CD4-positive, alpha-beta T cell (primary cell): ENCODE data around the gene C2orf72. TPM values are rescaled to one million over a fixed set of nuclear protein-coding genes. Genes with fewer than 3 reads are reported as not detected.

Experiments
- ATAC-seq: fragments of 200-7000 bp; cut with Tn5 transposase; one replicate; pipeline ENCODE4 v1.10.0; 2022; ENCODE audit warnings: mild to moderate bottlenecking; ENCODE audit not compliant: poor library complexity
- CTCF ChIA-PET: fragments of 350-600 bp; sonication (Branson Sonifier 250); formaldehyde crosslinking; loops from one replicate; lab custom pipeline; 2021; ENCODE audit warnings: antibody characterized with exemption, inconsistent platforms; lab: Charles Lee
- POLR2A ChIA-PET: fragments of 350-600 bp; sonication (Branson Sonifier 250); formaldehyde crosslinking; loops from one replicate; lab custom pipeline; 2021; ENCODE audit warnings: antibody characterized with exemption, inconsistent platforms; lab: Charles Lee
- DNase-seq, 14 experiments: peaks; one replicate each; pipeline ENCODE4 v3.0.0-alpha.2; 2013 to 2020; ENCODE audit warnings: mixed read lengths in 2 of 14
- H3K27ac ChIP-seq, 2 donors: one replicate each; pipeline versions ENCODE4 v1.5.1 to v1.7.0; 2013; ENCODE audit warnings: low read length in 2 of 2, low read depth in 1 of 2, mild to moderate bottlenecking in 1 of 2
- H3K27me3 ChIP-seq, 2 experiments: 1 replicate in 1 of 2; 2 replicates in 1 of 2; pipeline versions ENCODE4 v1.6.1 to v1.7.0; 2013; ENCODE audit warnings: low read length in 2 of 2, control low read depth in 1 of 2, mild to moderate bottlenecking in 1 of 2, moderate library complexity in 1 of 2; ENCODE audit not compliant: insufficient read depth in 2 of 2, control insufficient read depth in 1 of 2
- H3K36me3 ChIP-seq: one replicate; pipeline ENCODE4 v1.6.1; 2013; ENCODE audit warnings: low read length, control low read depth; ENCODE audit not compliant: insufficient read depth
- H3K4me1 ChIP-seq: one replicate; pipeline ENCODE4 v1.6.1; 2013; ENCODE audit warnings: low read length, control low read depth; ENCODE audit not compliant: insufficient read depth
- H3K4me3 ChIP-seq: one replicate; pipeline ENCODE4 v1.5.1; 2013; ENCODE audit warnings: mild to moderate bottlenecking, low read length, moderate library complexity
- H3K9me3 ChIP-seq, 2 experiments: 1 replicate in 1 of 2; 2 replicates in 1 of 2; pipeline versions ENCODE4 v1.6.1 to v1.7.0; 2013; ENCODE audit warnings: low read length in 2 of 2, mild to moderate bottlenecking in 2 of 2, control low read depth in 1 of 2, moderate library complexity in 1 of 2; ENCODE audit not compliant: control insufficient read depth in 1 of 2, insufficient read depth in 1 of 2
- H3K27ac Mint-ChIP-seq: one replicate; pipeline ENCODE4 v1.8.0; 2020; ENCODE audit warnings: mixed read lengths
- H3K27me3 Mint-ChIP-seq: one replicate; pipeline ENCODE4 v1.8.0; 2021; ENCODE audit warnings: mixed read lengths
- H3K36me3 Mint-ChIP-seq: one replicate; pipeline ENCODE4 v1.8.0; 2021; ENCODE audit warnings: low read depth, mixed read lengths
- H3K4me1 Mint-ChIP-seq: one replicate; pipeline ENCODE4 v1.8.0; 2021; ENCODE audit warnings: low read depth, mixed read lengths
- H3K4me3 Mint-ChIP-seq: one replicate; pipeline ENCODE4 v1.8.0; 2020; ENCODE audit warnings: mild to moderate bottlenecking, mixed read lengths
- H3K9me3 Mint-ChIP-seq: one replicate; pipeline ENCODE4 v1.8.0; 2020; ENCODE audit warnings: mixed read lengths
- intact Hi-C, 2 experiments: fragments of 100-400 bp; cut with DNase I in 1 of 2; cut with micrococcal nuclease in 1 of 2; formaldehyde crosslinking; loops; one replicate each; pipeline versions ENCODE4 v1.15.1 to v1.9.0; 2023 to 2025; cut with DNase I, micrococcal nuclease
- total RNA-seq, 174 experiments: library from RNA in 2 of 174; stranded (reverse) in 2 of 174; gene quantifications; one replicate each; pipeline ENCODE4 v1.2.3 and lab custom pipeline; 2021 to 2026
- TF ChIP-seq, protein P1 (sequence below): fragments of 200-600 bp; IDR thresholded peaks from one replicate; pipeline ENCODE4 v1.8.0; 2022; ENCODE audit warnings: antibody characterized with exemption, mild to moderate bottlenecking

Gene C2orf72
- total RNA-seq, 2 experiments from 2014 or later, result not detected

GRCh38 chr2:231037731-231038482 lies 584 bp downstream of the C2orf72 start:
- no peaks in the 10 kb centered on the region for H3K36me3 ChIP-seq
- Mint-ChIP-seq H3K4me3 (no peak overlapping the region), H3K4me1 (no peaks in the 10 kb centered on the region), H3K9me3 (no peaks in the 10 kb centered on the region), H3K27ac (no peak overlapping the region), H3K27me3 (peaks cover 82% of the 10 kb centered on the region), H3K36me3 (no peaks in the 10 kb centered on the region)
- no peak overlapping the region for H3K4me3 ChIP-seq
- intact Hi-C loops, result no loop called here
- ChIA-PET POLR2A (interaction anchor here (0.8 kb wide), 1 partner anchor 15 kb away, joined by 5 read pairs; no protein-coding TSS in a partner anchor), CTCF (no interaction called here)
- ATAC-seq, result peak; percentile 48
- TF ChIP-seq, protein P1, sequence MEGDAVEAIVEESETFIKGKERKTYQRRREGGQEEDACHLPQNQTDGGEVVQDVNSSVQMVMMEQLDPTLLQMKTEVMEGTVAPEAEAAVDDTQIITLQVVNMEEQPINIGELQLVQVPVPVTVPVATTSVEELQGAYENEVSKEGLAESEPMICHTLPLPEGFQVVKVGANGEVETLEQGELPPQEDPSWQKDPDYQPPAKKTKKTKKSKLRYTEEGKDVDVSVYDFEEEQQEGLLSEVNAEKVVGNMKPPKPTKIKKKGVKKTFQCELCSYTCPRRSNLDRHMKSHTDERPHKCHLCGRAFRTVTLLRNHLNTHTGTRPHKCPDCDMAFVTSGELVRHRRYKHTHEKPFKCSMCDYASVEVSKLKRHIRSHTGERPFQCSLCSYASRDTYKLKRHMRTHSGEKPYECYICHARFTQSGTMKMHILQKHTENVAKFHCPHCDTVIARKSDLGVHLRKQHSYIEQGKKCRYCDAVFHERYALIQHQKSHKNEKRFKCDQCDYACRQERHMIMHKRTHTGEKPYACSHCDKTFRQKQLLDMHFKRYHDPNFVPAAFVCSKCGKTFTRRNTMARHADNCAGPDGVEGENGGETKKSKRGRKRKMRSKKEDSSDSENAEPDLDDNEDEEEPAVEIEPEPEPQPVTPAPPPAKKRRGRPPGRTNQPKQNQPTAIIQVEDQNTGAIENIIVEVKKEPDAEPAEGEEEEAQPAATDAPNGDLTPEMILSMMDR, result no peak
- no peak overlapping the region for H3K27ac ChIP-seq
- H3K9me3 ChIP-seq, result no peaks in the 10 kb centered on the region
- DNase-seq, result peak in 2 of 14 experiments; percentile 22 to 23
- H3K27me3 ChIP-seq, result peaks cover 44 to 56% of the 10 kb centered on the region in 2 experiments
- H3K4me1 ChIP-seq, result peaks cover 7% of the 10 kb centered on the region

GRCh38 chr2:231038483-231039293 lies 1.4 kb downstream of the C2orf72 start:
- H3K36me3 ChIP-seq, result no peaks in the 10 kb centered on the region
- no peaks in the 10 kb centered on the region for H3K9me3 ChIP-seq
- H3K27me3 ChIP-seq, result peaks cover 44 to 61% of the 10 kb centered on the region in 2 experiments
- ChIA-PET CTCF (interaction anchor here (0.8 kb wide), 1 partner anchor 14 kb away, joined by 3 read pairs; no protein-coding TSS in a partner anchor), POLR2A (interaction anchor here (0.8 kb wide), 1 partner anchor 14 kb away, joined by 5 read pairs; no protein-coding TSS in a partner anchor)
- intact Hi-C loops, result no loop called here
- TF ChIP-seq, protein P1, result no peak
- ATAC-seq (no peak), DNase-seq (no peak)
- no peaks in the 10 kb centered on the region for H3K4me1 Mint-ChIP-seq
- H3K4me3 ChIP-seq, result no peak overlapping the region
- H3K36me3 Mint-ChIP-seq, result no peaks in the 10 kb centered on the region
- H3K9me3 Mint-ChIP-seq, result no peaks in the 10 kb centered on the region
- H3K4me3 Mint-ChIP-seq, result peak overlapping the region; percentile 74
- no peak overlapping the region for H3K27ac Mint-ChIP-seq
- H3K4me1 ChIP-seq, result peaks cover 7% of the 10 kb centered on the region
- no peak overlapping the region for H3K27ac ChIP-seq
- peaks cover 75% of the 10 kb centered on the region for H3K27me3 Mint-ChIP-seq

GRCh38 chr2:231039294-231039664 lies 2.0 kb downstream of the C2orf72 start:
- CTCF ChIA-PET, result interaction anchor here (0.8 kb wide), 1 partner anchor 14 kb away, joined by 3 read pairs; no protein-coding TSS in a partner anchor
- Histone ChIP-seq H3K27me3 (peaks cover 43 to 61% of the 10 kb centered on the region in 2 experiments), H3K4me1 (peaks cover 7% of the 10 kb centered on the region), H3K36me3 (no peaks in the 10 kb centered on the region), H3K4me3 (no peak overlapping the region), H3K27ac (no peak overlapping the region), H3K9me3 (no peaks in the 10 kb centered on the region)
- H3K4me3 Mint-ChIP-seq, result peak overlapping the region; percentile 15
- TF ChIP-seq, protein P1, result no peak
- no peaks in the 10 kb centered on the region for H3K9me3 Mint-ChIP-seq
- POLR2A ChIA-PET, result no interaction called here
- H3K36me3 Mint-ChIP-seq, result no peaks in the 10 kb centered on the region
- peaks cover 69% of the 10 kb centered on the region for H3K27me3 Mint-ChIP-seq
- ATAC-seq (no peak), DNase-seq (no peak)
- H3K4me1 Mint-ChIP-seq, result no peaks in the 10 kb centered on the region
- intact Hi-C loops, result no loop called here
- no peak overlapping the region for H3K27ac Mint-ChIP-seq
